HL-60 (cell line): Measurements from ENCODE around the gene RNFT2.

Experiments used
- POLR2AphosphoS5 ChIP-seq: IDR thresholded peaks from 2 replicates; pipeline ENCODE4 v1.6.1; 2012; ENCODE audit warnings: low read depth
- TF ChIP-seq, protein P1 (sequence below): IDR thresholded peaks from one replicate; pipeline ENCODE4 v1.5.1; 2011; ENCODE audit warnings: low read length, control low read depth, inconsistent platforms; ENCODE audit not compliant: insufficient read depth

DNA sequence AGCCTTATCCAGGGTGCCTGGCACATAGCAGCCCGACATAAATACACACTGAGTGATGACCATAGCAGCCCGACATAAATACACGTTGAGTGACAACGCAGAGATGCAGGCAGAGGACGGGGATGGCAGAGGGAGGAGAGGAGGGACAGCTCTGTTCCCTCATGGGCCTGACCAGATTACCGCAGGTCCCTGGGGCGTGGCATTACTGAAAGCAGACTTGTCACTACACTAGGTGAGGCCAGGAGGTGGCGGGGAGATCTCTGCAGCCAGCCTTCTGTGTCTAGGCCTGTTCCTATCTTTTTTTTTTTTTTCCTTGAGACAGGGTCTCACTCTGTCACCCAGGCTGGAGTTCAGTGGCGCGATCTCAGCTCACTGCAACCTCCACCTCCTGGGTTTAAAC, 74.1 kb downstream of the RNFT2 start:
- no peak for TF ChIP-seq POLR2AphosphoS5
- TF ChIP-seq, protein P1, sequence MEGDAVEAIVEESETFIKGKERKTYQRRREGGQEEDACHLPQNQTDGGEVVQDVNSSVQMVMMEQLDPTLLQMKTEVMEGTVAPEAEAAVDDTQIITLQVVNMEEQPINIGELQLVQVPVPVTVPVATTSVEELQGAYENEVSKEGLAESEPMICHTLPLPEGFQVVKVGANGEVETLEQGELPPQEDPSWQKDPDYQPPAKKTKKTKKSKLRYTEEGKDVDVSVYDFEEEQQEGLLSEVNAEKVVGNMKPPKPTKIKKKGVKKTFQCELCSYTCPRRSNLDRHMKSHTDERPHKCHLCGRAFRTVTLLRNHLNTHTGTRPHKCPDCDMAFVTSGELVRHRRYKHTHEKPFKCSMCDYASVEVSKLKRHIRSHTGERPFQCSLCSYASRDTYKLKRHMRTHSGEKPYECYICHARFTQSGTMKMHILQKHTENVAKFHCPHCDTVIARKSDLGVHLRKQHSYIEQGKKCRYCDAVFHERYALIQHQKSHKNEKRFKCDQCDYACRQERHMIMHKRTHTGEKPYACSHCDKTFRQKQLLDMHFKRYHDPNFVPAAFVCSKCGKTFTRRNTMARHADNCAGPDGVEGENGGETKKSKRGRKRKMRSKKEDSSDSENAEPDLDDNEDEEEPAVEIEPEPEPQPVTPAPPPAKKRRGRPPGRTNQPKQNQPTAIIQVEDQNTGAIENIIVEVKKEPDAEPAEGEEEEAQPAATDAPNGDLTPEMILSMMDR, result no peak
